Putamen (tissue), 1 donor: ENCODE data around the gene BBS9.

Experiments used
- DNase-seq: peaks from one replicate; pipeline ENCODE4 v3.0.0-alpha.2; 2016; ENCODE audit warnings: low spot score

The BBS9 gene

DNA sequence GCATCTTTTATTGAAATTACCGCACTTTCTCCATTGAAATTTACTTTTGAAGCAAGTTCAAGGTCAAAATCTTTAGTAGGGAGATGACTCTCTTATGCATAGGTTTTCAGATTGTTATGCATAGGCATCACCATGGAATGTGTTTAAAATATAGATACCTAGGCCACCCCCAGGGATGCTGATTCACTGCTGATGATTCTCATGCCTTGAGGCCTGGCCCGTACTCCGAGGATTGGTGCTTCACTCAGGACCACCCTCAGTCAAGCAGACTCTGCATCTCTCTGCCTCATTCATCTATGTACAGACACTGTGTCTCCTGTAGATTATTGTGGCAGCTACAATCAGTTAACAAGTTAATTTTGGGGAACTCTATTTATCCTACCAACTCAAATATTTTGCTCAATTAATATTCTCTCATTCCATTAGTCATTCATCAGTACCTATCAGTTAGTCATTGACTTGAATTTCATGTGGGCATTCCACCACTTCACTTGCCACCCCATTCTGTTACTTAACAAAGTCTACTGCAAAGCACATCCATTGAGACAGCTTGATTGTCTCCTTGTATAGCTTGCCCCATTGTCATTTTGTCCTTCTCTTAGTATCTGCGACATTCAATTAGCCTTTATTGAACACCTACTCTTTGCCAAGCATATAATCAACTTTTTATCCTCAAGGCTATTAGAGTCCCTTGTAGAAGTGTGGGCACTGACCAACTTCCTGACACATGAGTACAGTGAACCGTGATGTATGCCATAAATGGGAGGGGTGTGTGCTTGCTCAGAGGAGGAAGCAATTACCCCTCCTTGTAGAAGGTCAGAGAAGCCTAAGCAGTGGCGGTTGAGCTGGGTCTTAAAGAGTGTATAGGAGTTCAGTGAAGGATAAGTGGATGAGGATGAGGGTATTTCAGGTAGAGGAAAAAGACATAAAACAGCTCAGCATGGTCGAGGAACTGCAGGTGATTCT, 520.4 kb downstream of the BBS9 start:
- DNase-seq, result no peak

DNA sequence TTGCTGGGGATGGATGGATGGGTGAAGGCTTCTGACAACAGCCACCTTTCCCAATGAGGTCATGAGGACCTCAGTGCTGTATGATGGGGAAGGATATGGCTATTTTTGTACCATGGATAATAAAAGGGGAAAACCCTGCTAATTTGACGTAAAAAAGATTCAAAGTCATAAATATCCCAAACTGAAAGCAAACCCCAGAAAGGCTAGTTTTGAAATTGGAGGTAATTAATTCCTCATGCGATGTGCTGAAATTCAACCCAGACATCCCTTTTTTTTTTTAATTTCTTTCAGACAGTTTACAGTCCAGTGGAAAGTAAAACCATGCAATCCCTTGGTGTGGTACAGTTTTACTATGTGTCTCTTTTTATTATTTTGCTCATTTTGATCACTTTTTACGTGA, 521.5 kb downstream of the BBS9 start:
- DNase-seq, result no peak

DNA sequence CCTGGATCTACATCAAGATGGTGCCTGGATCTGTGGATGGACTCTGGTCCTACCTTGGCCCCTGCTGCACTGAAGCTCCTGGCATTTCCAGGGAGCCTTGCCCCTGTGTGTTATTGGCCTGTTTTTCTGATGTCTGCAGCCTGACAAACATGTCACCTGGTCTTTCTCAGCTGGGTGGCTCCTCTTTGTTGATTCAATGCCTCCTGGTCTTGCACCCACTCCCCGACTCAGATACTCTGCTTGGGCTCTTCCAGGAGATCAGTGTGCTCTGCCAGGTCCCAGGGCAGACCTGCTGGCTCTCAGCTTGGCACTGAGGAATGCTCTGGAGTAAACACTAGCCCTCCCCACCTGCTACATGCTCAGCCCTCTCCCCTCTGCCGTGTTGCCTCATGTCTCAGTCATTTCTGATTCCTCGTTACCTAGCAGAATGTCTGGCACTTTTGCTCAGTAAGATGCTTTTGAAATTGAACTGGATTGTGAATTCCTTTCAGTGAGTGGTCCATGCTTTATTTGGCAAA, 522.7 kb downstream of the BBS9 start:
- DNase-seq, result no peak

DNA sequence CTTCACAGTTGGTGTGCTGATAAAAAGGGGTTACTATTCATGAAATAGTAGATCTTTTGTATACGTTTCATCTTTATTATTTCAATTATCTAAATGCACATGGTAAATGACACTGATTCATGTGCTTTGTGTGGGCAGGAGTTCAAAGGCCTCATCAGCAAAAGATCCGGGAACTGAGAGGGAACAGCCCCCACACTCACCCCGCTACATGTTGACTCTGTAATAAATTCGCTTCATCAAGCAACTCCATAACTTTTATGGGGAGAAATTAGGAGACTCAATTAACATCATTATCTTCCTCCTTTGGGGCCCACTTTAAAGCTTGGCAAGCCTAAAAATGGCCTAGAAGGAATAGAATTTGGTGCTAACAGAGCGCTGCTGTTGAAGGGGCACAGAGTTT, 525.3 kb downstream of the BBS9 start:
- DNase-seq, result no peak
